HEK293 (cell line): ENCODE measurements around the gene RPS5.

ENCODE experiments used
- CTCF ChIA-PET: fragments of 350-600 bp; formaldehyde crosslinking; extraction: SDS; loops from one replicate; lab custom pipeline; 2021; ENCODE audit warnings: antibody characterized with exemption; lab: Yijun Ruan, JAX
- POLR2A ChIA-PET: fragments of 300-600 bp; formaldehyde crosslinking; extraction: SDS; loops from one replicate; lab custom pipeline; 2020; ENCODE audit warnings: antibody characterized with exemption, inconsistent platforms; lab: Yijun Ruan, JAX
- H3K27ac ChIP-seq: fragments of 200-500 bp; sonication (Bioruptor generic); 2 replicates; pipeline ENCODE4 v1.5.1; 2014; ENCODE audit warnings: low read depth, low read length, control low read depth, inconsistent platforms; ENCODE audit errors: extremely low read depth
- H3K36me3 ChIP-seq, 2 experiments: fragments of 200-500 bp in 1 of 2; sonication (Bioruptor generic) in 1 of 2; 1 replicate in 1 of 2; 2 replicates in 1 of 2; pipeline ENCODE4 v1.5.1; 2014 to 2017; ENCODE audit warnings: inconsistent platforms in 2 of 2, low read length in 2 of 2; ENCODE audit not compliant: control insufficient read depth in 2 of 2, insufficient read depth in 1 of 2
- H3K4me1 ChIP-seq: fragments of 200-500 bp; sonication (Bioruptor generic); 2 replicates; pipeline ENCODE4 v1.5.1; 2014; ENCODE audit warnings: mild to moderate bottlenecking, low read length, inconsistent platforms; ENCODE audit not compliant: control insufficient read depth, insufficient read depth
- H3K4me3 ChIP-seq: 2 replicates; pipeline ENCODE4 v1.5.1; 2011; ENCODE audit warnings: low read depth, mild to moderate bottlenecking, control low read depth, low read length, moderate library complexity
- H3K9me3 ChIP-seq: fragments of 200-500 bp; sonication (Bioruptor generic); 2 replicates; pipeline ENCODE4 v1.5.1; 2014; ENCODE audit warnings: low read depth, low read length, inconsistent platforms; ENCODE audit not compliant: control insufficient read depth, insufficient read depth
- ATF2 ChIP-seq: fragments of 450-650 bp; formaldehyde crosslinking; IDR thresholded peaks from 2 replicates; pipeline ENCODE4 v1.5.1; 2016; ENCODE audit warnings: missing biosample characterization, missing genetic modification characterization, low read depth
- CTCF ChIP-seq: fragments of 450-650 bp; formaldehyde crosslinking; IDR thresholded peaks from 2 replicates; pipeline ENCODE4 v1.5.1; 2016; ENCODE audit warnings: missing biosample characterization, missing genetic modification characterization
- GLI2 ChIP-seq: fragments of 450-650 bp; formaldehyde crosslinking; IDR thresholded peaks from 2 replicates; pipeline ENCODE4; 2017; ENCODE audit warnings: missing biosample characterization, missing genetic modification characterization, low read depth, borderline replicate concordance
- HOXA7 ChIP-seq: sonication (generic); formaldehyde crosslinking; IDR thresholded peaks from 2 replicates; pipeline ENCODE4 v1.8.1; 2022; ENCODE audit warnings: missing genetic modification reagents, borderline replicate concordance
- IKZF3 ChIP-seq: fragments of 450-650 bp; IDR thresholded peaks from 2 replicates; pipeline ENCODE4 v1.5.0; 2018; ENCODE audit warnings: missing biosample characterization, mild to moderate bottlenecking, missing genetic modification characterization, moderate library complexity
- KLF1 ChIP-seq: fragments of 450-650 bp; formaldehyde crosslinking; IDR thresholded peaks from 2 replicates; pipeline ENCODE4 v1.5.1; 2016; ENCODE audit warnings: missing biosample characterization, missing genetic modification characterization
- KLF16 ChIP-seq: fragments of 450-650 bp; formaldehyde crosslinking; IDR thresholded peaks from 2 replicates; pipeline ENCODE4 v1.5.1; 2017; ENCODE audit warnings: missing biosample characterization, missing genetic modification characterization
- SP2 ChIP-seq: fragments of 450-650 bp; formaldehyde crosslinking; IDR thresholded peaks from 2 replicates; pipeline ENCODE4 v1.5.1; 2016; ENCODE audit warnings: missing biosample characterization, missing genetic modification characterization
- YY2 ChIP-seq: fragments of 450-650 bp; formaldehyde crosslinking; IDR thresholded peaks from 2 replicates; pipeline ENCODE4 v1.5.1; 2016; ENCODE audit warnings: missing biosample characterization, missing genetic modification characterization
- ZBTB17 ChIP-seq: fragments of 450-650 bp; formaldehyde crosslinking; IDR thresholded peaks from 2 replicates; pipeline ENCODE4 v1.5.1; 2016; ENCODE audit warnings: missing biosample characterization, missing genetic modification characterization
- ZNF138 ChIP-seq: fragments of 450-650 bp; formaldehyde crosslinking; IDR thresholded peaks from 2 replicates; pipeline ENCODE4 v1.5.1; 2016; ENCODE audit warnings: missing biosample characterization, missing genetic modification characterization, borderline replicate concordance
- ZNF146 ChIP-seq: fragments of 450-650 bp; formaldehyde crosslinking; IDR thresholded peaks from 2 replicates; pipeline ENCODE4 v1.5.1; 2016; ENCODE audit warnings: missing biosample characterization, missing genetic modification characterization
- ZNF18 ChIP-seq: fragments of 450-650 bp; formaldehyde crosslinking; IDR thresholded peaks from 2 replicates; pipeline ENCODE4 v1.5.1; 2016; ENCODE audit warnings: missing biosample characterization, missing genetic modification characterization
- ZNF366 ChIP-seq: fragments of 450-650 bp; formaldehyde crosslinking; conservative IDR thresholded peaks from 2 replicates; pipeline ENCODE4 v1.5.1; 2016; ENCODE audit warnings: missing biosample characterization, missing genetic modification characterization
- ZNF391 ChIP-seq: fragments of 450-650 bp; formaldehyde crosslinking; IDR thresholded peaks from 2 replicates; pipeline ENCODE4 v1.5.1; 2016; ENCODE audit warnings: low read depth, missing biosample characterization, missing genetic modification characterization, borderline replicate concordance
- ZNF510 ChIP-seq: fragments of 450-650 bp; formaldehyde crosslinking; IDR thresholded peaks from 2 replicates; pipeline ENCODE4 v1.5.1; 2018; ENCODE audit warnings: mild to moderate bottlenecking, missing genetic modification characterization, missing biosample characterization; ENCODE audit not compliant: insufficient replicate concordance
- ZNF654 ChIP-seq: fragments of 450-650 bp; formaldehyde crosslinking; IDR thresholded peaks from 2 replicates; pipeline ENCODE4 v1.5.1; 2016; ENCODE audit warnings: low read depth, missing biosample characterization, missing genetic modification characterization
- ZSCAN4 ChIP-seq: fragments of 450-650 bp; formaldehyde crosslinking; IDR thresholded peaks from 2 replicates; pipeline ENCODE4 v1.5.1; 2017; ENCODE audit warnings: missing biosample characterization, missing genetic modification characterization

The RPS5 gene

GRCh38 chr19:58338825-58339558, 48.1 kb upstream of the RPS5 start:
- ChIA-PET CTCF (no interaction called here), POLR2A (no interaction called here)
- no peaks in the 10 kb centered on the region for H3K9me3 ChIP-seq
- TF ChIP-seq ZSCAN4 (no peak), HOXA7 (no peak), ZNF391 (tag by site-specific recombination) (no peak), ZNF366 (tag by site-specific recombination) (no peak), GLI2 (tag by site-specific recombination) (no peak), YY2 (no peak), IKZF3 (tag by site-specific recombination) (no peak), ZNF146 (tag by site-specific recombination) (no peak), CTCF (tag by site-specific recombination) (no peak), SP2 (tag by site-specific recombination) (no peak)
- peaks cover 0 to 63% of the 10 kb centered on the region in 2 experiments; a peak in 1 of 3 replicates for H3K36me3 ChIP-seq
- no peaks in the 10 kb centered on the region for H3K4me1 ChIP-seq
- no peak overlapping the region for H3K4me3 ChIP-seq
- no peak overlapping the region for H3K27ac ChIP-seq

GRCh38 chr19:58345558-58345957, 41.5 kb upstream of the RPS5 start:
- H3K4me3 ChIP-seq, result no peak overlapping the region
- TF ChIP-seq KLF16 (no peak), ZNF654 (tag by site-specific recombination) (no peak), ZNF18 (no peak), ZNF510 (tag by site-specific recombination) (no peak), ZBTB17 (tag by site-specific recombination) (peak; percentile 59), ATF2 (tag by site-specific recombination) (peak; percentile 70; the same call in 1 of the 2 replicates), ZNF138 (no peak), KLF1 (tag by site-specific recombination) (no peak)
- CTCF ChIA-PET, result interaction anchor here (0.9 kb wide), 1 partner anchor 9 kb away, joined by 3 read pairs; no protein-coding TSS in a partner anchor
- H3K4me1 ChIP-seq, result no peaks in the 10 kb centered on the region
- no peaks in the 10 kb centered on the region for H3K9me3 ChIP-seq
- POLR2A ChIA-PET, result interaction anchor here (3.0 kb wide), 2 partner anchors 17 to 19 kb away, joined by 12 to 18 read pairs; partner anchors contain the start of genes ZNF497 and ZSCAN22
- H3K36me3 ChIP-seq, result peaks cover 0 to 11% of the 10 kb centered on the region in 2 experiments; a peak in 2 of 3 replicates
- no peak overlapping the region for H3K27ac ChIP-seq
